NCI-H187 treated with DMSO at 0.1 percent for 48 hours (cell line): Measurements from ENCODE around the gene PCED1B.
"Not testable (repeated sequence)": the region's sequence is repeated elsewhere in the genome, so short reads cannot be mapped to it uniquely, and the experiment has no call there.

Experiments
- DNase-seq: peaks from one replicate; lab custom pipeline; 2025; lab: John Stamatoyannopoulos, UW

PCED1B gene

GRCh38 chr12:47272412-47273190 lies 193.2 kb downstream of the PCED1B start:
- no peak for DNase-seq

- no peak for DNase-seq
Observed at GRCh38 chr12:47273191-47273626, 193.8 kb downstream of the PCED1B start.

- no peak for DNase-seq
Observed at GRCh38 chr12:47274760-47275159, 195.3 kb downstream of the PCED1B start.

DNA sequence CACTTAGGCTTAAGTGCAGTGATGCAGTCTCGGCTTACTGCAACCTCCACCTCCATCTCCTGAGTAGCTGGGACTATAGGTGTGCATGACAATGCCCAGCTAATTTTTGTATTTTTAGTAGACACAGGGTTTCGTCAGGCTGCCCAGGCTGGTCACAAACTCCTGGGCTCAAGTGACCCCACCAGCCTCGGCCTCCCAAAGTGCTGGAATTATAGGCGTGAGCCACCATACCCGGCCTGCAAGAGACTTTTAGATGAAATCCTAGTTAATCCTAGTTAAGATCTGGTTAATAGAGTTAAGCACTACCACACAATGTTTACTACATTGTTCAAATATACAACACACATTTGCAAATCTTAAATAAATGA lies 196.8 kb downstream of the PCED1B start:
- no peak for DNase-seq

DNA sequence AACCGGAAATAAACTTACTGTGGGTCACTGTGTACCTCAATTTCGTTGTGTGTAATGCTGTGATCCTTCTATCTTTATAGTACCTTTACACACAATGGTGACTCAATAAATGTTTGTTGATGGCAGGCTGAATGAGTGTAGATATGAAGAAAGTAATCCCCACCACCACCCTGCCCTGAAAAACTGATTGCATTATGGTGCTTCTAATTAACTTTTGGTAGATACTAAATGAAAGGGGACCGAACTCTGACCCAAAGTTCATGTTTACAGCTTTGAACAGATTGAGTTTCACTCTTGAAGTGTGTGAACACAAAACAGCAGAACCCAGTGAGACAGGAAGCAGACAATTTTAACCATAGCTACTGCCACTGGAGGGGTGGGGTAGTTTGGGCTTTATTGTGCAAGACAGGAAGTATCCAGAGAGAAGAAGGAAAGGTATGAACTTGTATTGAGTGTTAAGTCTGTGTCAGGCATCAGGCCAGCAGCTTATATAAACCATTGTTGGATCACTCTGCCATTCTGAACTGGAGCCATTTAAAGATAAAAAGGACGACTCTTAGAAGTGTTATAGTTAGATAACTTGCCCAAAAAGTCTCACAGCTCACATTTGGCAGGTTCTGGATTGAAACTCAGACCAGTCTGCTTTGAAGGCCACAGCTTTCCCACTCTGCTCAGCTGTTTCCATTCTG lies 197.3 kb downstream of the PCED1B start:
- DNase-seq = no peak

DNA sequence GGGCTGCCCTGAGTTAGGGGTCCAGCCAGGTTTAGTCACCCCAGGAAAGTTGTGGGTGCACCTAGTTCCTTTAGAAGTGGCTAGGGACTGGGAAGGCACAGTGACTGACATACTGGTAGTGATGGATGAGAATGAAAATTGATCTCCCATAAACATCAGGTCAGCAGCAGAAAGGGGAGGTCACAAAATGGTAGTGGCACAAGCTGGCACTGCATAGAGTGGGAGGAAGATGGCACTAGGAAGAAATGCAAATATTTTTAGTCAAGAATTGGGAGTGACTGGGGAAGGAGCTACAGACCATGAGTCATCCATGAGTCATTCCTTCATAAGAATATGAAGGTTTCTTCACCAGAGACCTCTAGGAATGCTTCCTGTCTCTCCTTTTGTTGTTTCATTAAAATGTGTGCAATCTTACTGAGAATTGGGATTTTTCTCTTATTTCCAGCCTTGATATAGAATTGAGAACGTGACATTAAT lies 198.6 kb downstream of the PCED1B start:
- DNase-seq = no peak

GRCh38 chr12:47279758-47280157 lies 200.3 kb downstream of the PCED1B start:
- not testable (repeated sequence) for DNase-seq

GRCh38 chr12:47280543-47281300 lies 201.3 kb downstream of the PCED1B start:
- DNase-seq = no peak

- DNase-seq = no peak
Observed at GRCh38 chr12:47281667-47282171, 202.3 kb downstream of the PCED1B start.

- DNase-seq = no peak
Observed at GRCh38 chr12:47282206-47282605, 202.8 kb downstream of the PCED1B start.
